Suprapubic skin (tissue), 4 donors: ENCODE data around the gene RAB34. TPM values are rescaled to one million over a fixed set of nuclear protein-coding genes. Genes with fewer than 3 reads are reported as not detected.
"Not testable (repeated sequence)": the region's sequence is repeated elsewhere in the genome, so short reads cannot be mapped to it uniquely, and the experiment has no call there.

Experiments used
- DNase-seq, 2 donors: peaks; one replicate each; pipeline ENCODE4 v3.0.0-alpha.2; 2019; ENCODE audit warnings: low spot score in 2 of 2
- H3K27ac ChIP-seq: fragments of 200-600 bp; sonication (generic); one replicate; pipeline ENCODE4 v1.5.1; 2019
- H3K27me3 ChIP-seq: fragments of 200-600 bp; sonication (generic); one replicate; pipeline ENCODE4 v1.5.1; 2019
- H3K36me3 ChIP-seq: fragments of 200-600 bp; sonication (generic); one replicate; pipeline ENCODE4 v1.5.1; 2019
- H3K4me1 ChIP-seq: fragments of 200-600 bp; sonication (generic); one replicate; pipeline ENCODE4 v1.5.1; 2019
- H3K4me3 ChIP-seq: fragments of 200-600 bp; sonication (generic); one replicate; pipeline ENCODE4 v1.5.1; 2019; ENCODE audit warnings: mild to moderate bottlenecking
- H3K9me3 ChIP-seq: fragments of 200-600 bp; sonication (generic); one replicate; pipeline ENCODE4 v1.5.1; 2019
- EP300 ChIP-seq: sonication (generic); formaldehyde crosslinking; IDR thresholded peaks from one replicate; pipeline ENCODE4 v1.6.1; 2017; ENCODE audit warnings: antibody characterized with exemption
- POLR2A ChIP-seq, 2 donors: fragments of 450-650 bp; IDR thresholded peaks; one replicate each; pipeline ENCODE4 v1.6.1; 2017; ENCODE audit warnings: antibody characterized with exemption in 2 of 2, mild to moderate bottlenecking in 2 of 2, moderate library complexity in 2 of 2
- POLR2AphosphoS5 ChIP-seq, 3 donors: sonication (generic); formaldehyde crosslinking; IDR thresholded peaks; one replicate each; pipeline ENCODE4 v1.6.1; 2017; ENCODE audit warnings: antibody characterized with exemption in 3 of 3
- WGBS: methylation state at CpG from one replicate; pipeline ENCODE4 v1.1.5; 2018; 5-methylcytosine and 5-hydroxymethylcytosine counted together
- total RNA-seq, 4 donors: library from RNA; depleted of rRNA; stranded (reverse); fragments of >200 nt; gene quantifications; one replicate each; pipeline ENCODE4 v1.1.0, GENCODE V29; 2016
- TF ChIP-seq, protein P1 (sequence below), 2 donors: fragments of 200-600 bp in 1 of 2; fragments of 450-650 bp in 1 of 2; sonication (generic) in 1 of 2; IDR thresholded peaks; one replicate each; pipeline ENCODE4 v1.5.1; 2016 to 2019; ENCODE audit warnings: antibody characterized with exemption in 2 of 2, mild to moderate bottlenecking in 1 of 2, moderate library complexity in 1 of 2

Gene RAB34
- total RNA-seq, 4 donors from 2014 or later, result 60.7 to 96.1 (median 77.6) TPM

- H3K9me3 ChIP-seq, result no peaks in the 10 kb centered on the region
- WGBS, result no CpG with 5 or more reads among the region's 12 CpGs
- no peak overlapping the region for H3K4me3 ChIP-seq
- H3K36me3 ChIP-seq, result no peaks in the 10 kb centered on the region
- H3K27ac ChIP-seq, result no peak overlapping the region
- DNase-seq, result no peak
- TF ChIP-seq, protein P1, sequence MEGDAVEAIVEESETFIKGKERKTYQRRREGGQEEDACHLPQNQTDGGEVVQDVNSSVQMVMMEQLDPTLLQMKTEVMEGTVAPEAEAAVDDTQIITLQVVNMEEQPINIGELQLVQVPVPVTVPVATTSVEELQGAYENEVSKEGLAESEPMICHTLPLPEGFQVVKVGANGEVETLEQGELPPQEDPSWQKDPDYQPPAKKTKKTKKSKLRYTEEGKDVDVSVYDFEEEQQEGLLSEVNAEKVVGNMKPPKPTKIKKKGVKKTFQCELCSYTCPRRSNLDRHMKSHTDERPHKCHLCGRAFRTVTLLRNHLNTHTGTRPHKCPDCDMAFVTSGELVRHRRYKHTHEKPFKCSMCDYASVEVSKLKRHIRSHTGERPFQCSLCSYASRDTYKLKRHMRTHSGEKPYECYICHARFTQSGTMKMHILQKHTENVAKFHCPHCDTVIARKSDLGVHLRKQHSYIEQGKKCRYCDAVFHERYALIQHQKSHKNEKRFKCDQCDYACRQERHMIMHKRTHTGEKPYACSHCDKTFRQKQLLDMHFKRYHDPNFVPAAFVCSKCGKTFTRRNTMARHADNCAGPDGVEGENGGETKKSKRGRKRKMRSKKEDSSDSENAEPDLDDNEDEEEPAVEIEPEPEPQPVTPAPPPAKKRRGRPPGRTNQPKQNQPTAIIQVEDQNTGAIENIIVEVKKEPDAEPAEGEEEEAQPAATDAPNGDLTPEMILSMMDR (IDR thresholded peaks at IDR 0.05), result no peak
- TF ChIP-seq POLR2A (IDR thresholded peaks at IDR 0.05) (no peak), EP300 (no peak), POLR2AphosphoS5 (IDR thresholded peaks at IDR 0.05) (no peak)
- peaks cover 20% of the 10 kb centered on the region for H3K4me1 ChIP-seq
- no peaks in the 10 kb centered on the region for H3K27me3 ChIP-seq
These were observed 19.6 kb upstream of the RAB34 start for GRCh38 chr17:28737316-28737715.

DNA sequence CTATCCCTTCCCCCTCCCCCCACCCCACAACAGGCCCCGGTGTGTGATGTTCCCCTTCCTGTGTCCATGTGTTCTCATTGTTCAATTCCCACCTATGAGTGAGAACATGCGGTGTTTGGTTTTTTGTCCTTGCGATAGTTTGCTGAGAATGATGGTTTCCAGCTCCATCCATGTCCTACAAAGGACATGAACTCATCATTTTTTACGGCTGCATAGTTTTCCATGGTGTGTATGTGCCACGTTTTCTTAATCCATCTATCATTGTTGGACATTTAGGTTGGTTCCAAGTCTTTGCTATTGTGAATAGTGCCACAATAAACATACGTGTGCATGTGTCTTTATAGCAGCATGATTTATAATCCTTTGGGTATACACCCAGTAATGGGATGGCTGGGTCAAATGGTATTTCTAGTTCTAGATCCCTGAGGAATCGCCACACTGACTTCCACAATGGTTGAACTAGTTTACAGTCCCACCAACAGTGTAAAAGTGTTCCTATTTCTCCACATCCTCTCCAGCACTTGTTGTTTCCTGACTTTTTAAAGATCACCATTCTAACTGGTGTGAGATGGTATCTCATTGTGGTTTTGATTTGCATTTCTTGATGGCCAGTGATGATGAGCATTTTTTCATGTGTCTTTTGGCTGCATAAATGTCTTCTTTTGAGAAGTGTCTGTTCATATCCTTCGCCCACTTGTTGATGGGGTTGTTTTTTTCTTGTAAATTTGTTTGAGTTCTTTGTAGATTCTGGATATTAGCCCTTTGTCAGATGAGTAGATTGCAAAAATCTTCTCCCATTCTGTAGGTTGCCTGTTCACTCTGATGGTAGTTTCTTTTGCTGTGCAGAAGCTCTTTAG lies 18.5 kb upstream of the RAB34 start:
- H3K4me3 ChIP-seq, H3K27ac ChIP-seq, H3K27me3 ChIP-seq, H3K36me3 ChIP-seq, H3K9me3 ChIP-seq, DNase-seq, H3K4me1 ChIP-seq: not testable (repeated sequence)
- 90% methylated on average over 8 of the region's 8 CpGs for WGBS

DNA sequence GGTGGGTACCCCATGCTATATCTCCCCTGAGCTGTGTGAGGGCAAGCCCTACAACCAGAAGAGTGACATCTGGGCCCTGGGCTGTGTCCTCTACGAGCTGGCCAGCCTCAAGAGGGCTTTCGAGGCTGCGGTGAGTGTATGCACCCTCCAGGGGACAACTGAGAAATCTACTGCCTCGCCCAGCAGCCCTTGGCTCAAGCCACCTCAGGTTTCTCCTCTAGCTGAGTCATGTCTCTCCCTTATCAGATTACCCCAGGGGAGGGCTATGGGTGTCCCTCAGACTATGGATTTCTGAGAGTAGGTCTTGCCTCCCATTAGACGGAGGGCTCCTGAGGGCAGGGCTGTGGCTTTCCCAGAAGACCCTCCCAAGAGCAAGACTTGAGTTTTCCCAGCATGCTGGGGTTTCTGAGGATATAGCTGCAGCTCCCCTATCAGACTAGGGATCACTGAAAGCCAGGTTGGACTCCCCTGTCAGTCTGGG lies 17.6 kb upstream of the RAB34 start:
- Histone ChIP-seq H3K27me3 (no peaks in the 10 kb centered on the region), H3K4me3 (no peak overlapping the region), H3K36me3 (no peaks in the 10 kb centered on the region), H3K27ac (no peak overlapping the region), H3K4me1 (peaks cover 5% of the 10 kb centered on the region), H3K9me3 (no peaks in the 10 kb centered on the region)
- 47% methylated on average over 4 of the region's 5 CpGs for WGBS
- no peak for TF ChIP-seq POLR2AphosphoS5 (IDR thresholded peaks at IDR 0.05)
- TF ChIP-seq, protein P1 (IDR thresholded peaks at IDR 0.05), result no peak
- no peak for TF ChIP-seq EP300
- no peak for TF ChIP-seq POLR2A (IDR thresholded peaks at IDR 0.05)
- no peak for DNase-seq

- Histone ChIP-seq H3K27ac (no peak overlapping the region), H3K9me3 (no peaks in the 10 kb centered on the region), H3K36me3 (no peaks in the 10 kb centered on the region), H3K4me3 (no peak overlapping the region), H3K27me3 (no peaks in the 10 kb centered on the region), H3K4me1 (peaks cover 8% of the 10 kb centered on the region)
- 89% methylated on average over 10 of the region's 10 CpGs for WGBS
- DNase-seq, result no peak
- TF ChIP-seq EP300 (no peak), POLR2A (IDR thresholded peaks at IDR 0.05) (no peak)
These were observed 17.1 kb upstream of the RAB34 start for GRCh38 chr17:28734712-28735241.

- Histone ChIP-seq H3K36me3 (no peaks in the 10 kb centered on the region), H3K27ac (no peak overlapping the region), H3K4me3 (no peak overlapping the region), H3K9me3 (no peaks in the 10 kb centered on the region), H3K27me3 (no peaks in the 10 kb centered on the region), H3K4me1 (peaks cover 16% of the 10 kb centered on the region)
- 75% methylated on average over 1 of the region's 1 CpG for WGBS
- DNase-seq, result no peak
- no peak for TF ChIP-seq POLR2AphosphoS5 (IDR thresholded peaks at IDR 0.05)
- no peak for TF ChIP-seq EP300
- TF ChIP-seq, protein P1 (IDR thresholded peaks at IDR 0.05), result no peak
- no peak for TF ChIP-seq POLR2A (IDR thresholded peaks at IDR 0.05)
These were observed 15.7 kb upstream of the RAB34 start for GRCh38 chr17:28733346-28733745.

DNA sequence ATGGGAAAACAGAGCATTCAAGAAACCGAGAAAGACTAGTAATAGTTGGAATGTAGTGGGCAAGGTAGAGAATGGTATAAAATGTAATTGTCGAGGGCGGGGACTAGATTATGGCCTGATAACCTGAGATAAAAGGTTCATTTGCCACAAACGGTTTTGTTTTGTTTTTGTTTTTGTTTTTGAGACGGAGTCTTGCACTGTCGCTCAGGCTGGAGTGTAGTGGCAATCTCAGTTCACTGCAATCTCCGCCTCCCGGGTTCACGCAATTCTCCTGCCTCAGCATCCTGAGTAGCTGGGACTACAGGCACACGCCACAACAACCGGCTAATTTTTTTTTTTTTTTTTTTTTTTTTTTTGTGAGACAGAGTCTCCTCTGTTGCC lies 12.3 kb upstream of the RAB34 start:
- WGBS, result 77% methylated on average over 11 of the region's 11 CpGs
- Histone ChIP-seq H3K4me1 (peaks cover 42% of the 10 kb centered on the region), H3K36me3 (no peaks in the 10 kb centered on the region), H3K27ac (no peak overlapping the region), H3K4me3 (no peak overlapping the region), H3K27me3 (no peaks in the 10 kb centered on the region), H3K9me3 (no peaks in the 10 kb centered on the region)
- TF ChIP-seq, protein P1 (IDR thresholded peaks at IDR 0.05), result no peak
- no peak for TF ChIP-seq EP300
- no peak for TF ChIP-seq POLR2A (IDR thresholded peaks at IDR 0.05)
- TF ChIP-seq POLR2AphosphoS5 (IDR thresholded peaks at IDR 0.05), result no peak
- no peak for DNase-seq
